Thoracic aorta (tissue), 2 donors: Measurements from ENCODE around the gene BAZ2A. TPM values are rescaled to one million over a fixed set of nuclear protein-coding genes. Genes with fewer than 3 reads are reported as not detected.

ENCODE experiments used
- ATAC-seq: fragments of 150-250 bp; one replicate; pipeline ENCODE4 v1.8.0; 2017; ENCODE audit warnings: low read depth; ENCODE audit not compliant: insufficient number of reproducible peaks, low FRiP score
- DNase-seq: peaks from one replicate; pipeline ENCODE4 v3.0.0-alpha.2; 2020; ENCODE audit warnings: low spot score
- H3K27ac ChIP-seq, 2 donors: fragments of 200-600 bp; sonication (generic); 1 replicate in 1 of 2; 2 replicates in 1 of 2; pipeline ENCODE4 v1.5.1; 2016; ENCODE audit warnings: mild to moderate bottlenecking in 2 of 2, moderate library complexity in 2 of 2
- H3K27me3 ChIP-seq: fragments of 200-600 bp; sonication (generic); replicated peaks from 2 replicates; pipeline ENCODE4 v1.6.0; 2016; ENCODE audit warnings: mild to moderate bottlenecking; ENCODE audit not compliant: insufficient read depth
- H3K36me3 ChIP-seq: fragments of 200-600 bp; sonication (generic); one replicate; pipeline ENCODE4 v1.5.1; 2016
- H3K4me1 ChIP-seq, 2 donors: fragments of 200-600 bp; sonication (generic); 1 replicate in 1 of 2; 2 replicates in 1 of 2; pipeline versions ENCODE4 v1.5.1 to v1.6.0; 2016; ENCODE audit warnings: low read depth in 2 of 2, mild to moderate bottlenecking in 1 of 2; ENCODE audit not compliant: control insufficient read depth in 1 of 2
- H3K4me3 ChIP-seq: fragments of 200-600 bp; sonication (generic); 2 replicates; pipeline ENCODE4 v1.5.1; 2016; ENCODE audit warnings: mild to moderate bottlenecking
- H3K9me3 ChIP-seq: fragments of 200-600 bp; sonication (generic); 2 replicates; pipeline ENCODE4 v1.5.1; 2016
- CTCF ChIP-seq: fragments of 200-600 bp; sonication (generic); IDR thresholded peaks from one replicate; pipeline ENCODE4 v1.5.1; 2019; ENCODE audit warnings: antibody characterized with exemption
- total RNA-seq, 2 donors: library from RNA; depleted of rRNA; stranded (reverse); fragments of >200 nt; gene quantifications; one replicate each; pipeline versions ENCODE4 v1.1.0 to v1.2.3, GENCODE V29; 2016

The BAZ2A gene
- total RNA-seq, 2 donors from 2014 or later, result 84.5 to 172 TPM

GRCh38 chr12:56602239-56602638 lies 27.9 kb downstream of the BAZ2A start:
- ATAC-seq (no peak), DNase-seq (no peak)
- no peak overlapping the region for H3K27ac ChIP-seq
- no peak overlapping the region for H3K4me3 ChIP-seq
- peaks cover 96% of the 10 kb centered on the region for H3K36me3 ChIP-seq
- H3K4me1 ChIP-seq, result no peaks in the 10 kb centered on the region
- H3K27me3 ChIP-seq, result no peaks in the 10 kb centered on the region
- H3K9me3 ChIP-seq, result no peaks in the 10 kb centered on the region
- no peak for TF ChIP-seq CTCF

- Histone ChIP-seq H3K27me3 (no peaks in the 10 kb centered on the region), H3K27ac (no peak overlapping the region), H3K4me3 (no peak overlapping the region), H3K9me3 (no peaks in the 10 kb centered on the region), H3K4me1 (no peaks in the 10 kb centered on the region), H3K36me3 (peaks cover 94% of the 10 kb centered on the region)
- DNase-seq (no peak), ATAC-seq (no peak)
- TF ChIP-seq CTCF, result no peak
These were observed 28.6 kb downstream of the BAZ2A start for GRCh38 chr12:56601503-56601902.

- H3K9me3 ChIP-seq, result no peaks in the 10 kb centered on the region
- peaks cover 86% of the 10 kb centered on the region for H3K36me3 ChIP-seq
- no peaks in the 10 kb centered on the region for H3K4me1 ChIP-seq
- DNase-seq, result no peak
- H3K4me3 ChIP-seq, result no peak overlapping the region
- no peak overlapping the region for H3K27ac ChIP-seq
- ATAC-seq, result peak; percentile 10
- no peaks in the 10 kb centered on the region for H3K27me3 ChIP-seq
- no peak for TF ChIP-seq CTCF
These were observed 29.4 kb downstream of the BAZ2A start for GRCh38 chr12:56600753-56601152.

GRCh38 chr12:56599797-56600196 lies 30.3 kb downstream of the BAZ2A start:
- Histone ChIP-seq H3K4me3 (no peak overlapping the region), H3K27me3 (no peaks in the 10 kb centered on the region), H3K36me3 (peaks cover 78% of the 10 kb centered on the region), H3K9me3 (no peaks in the 10 kb centered on the region), H3K4me1 (no peaks in the 10 kb centered on the region), H3K27ac (no peak overlapping the region)
- no peak for TF ChIP-seq CTCF
- no peak for DNase-seq
- no peak for ATAC-seq

GRCh38 chr12:56599041-56599440 lies 31.1 kb downstream of the BAZ2A start:
- ATAC-seq, result no peak
- no peak overlapping the region for H3K27ac ChIP-seq
- no peaks in the 10 kb centered on the region for H3K27me3 ChIP-seq
- H3K9me3 ChIP-seq, result no peaks in the 10 kb centered on the region
- peaks cover 71% of the 10 kb centered on the region for H3K36me3 ChIP-seq
- TF ChIP-seq CTCF, result no peak
- no peaks in the 10 kb centered on the region for H3K4me1 ChIP-seq
- no peak overlapping the region for H3K4me3 ChIP-seq
- DNase-seq, result no peak
